HG02571 (cell line): ENCODE data around the gene SEMA3F.
A peak's percentile ranks its signal among the peaks of the same experiment; 100 is the strongest.
"Not testable (repeated sequence)": the region's sequence is repeated elsewhere in the genome, so short reads cannot be mapped to it uniquely, and the experiment has no call there.

Experiments
- ATAC-seq: cut with Tn5 transposase; IDR thresholded peaks from one replicate; pipeline ENCODE4 v1.9.1; 2021; ENCODE audit warnings: mild to moderate bottlenecking, moderate library complexity; ENCODE audit not compliant: unreplicated experiment

The SEMA3F gene

DNA sequence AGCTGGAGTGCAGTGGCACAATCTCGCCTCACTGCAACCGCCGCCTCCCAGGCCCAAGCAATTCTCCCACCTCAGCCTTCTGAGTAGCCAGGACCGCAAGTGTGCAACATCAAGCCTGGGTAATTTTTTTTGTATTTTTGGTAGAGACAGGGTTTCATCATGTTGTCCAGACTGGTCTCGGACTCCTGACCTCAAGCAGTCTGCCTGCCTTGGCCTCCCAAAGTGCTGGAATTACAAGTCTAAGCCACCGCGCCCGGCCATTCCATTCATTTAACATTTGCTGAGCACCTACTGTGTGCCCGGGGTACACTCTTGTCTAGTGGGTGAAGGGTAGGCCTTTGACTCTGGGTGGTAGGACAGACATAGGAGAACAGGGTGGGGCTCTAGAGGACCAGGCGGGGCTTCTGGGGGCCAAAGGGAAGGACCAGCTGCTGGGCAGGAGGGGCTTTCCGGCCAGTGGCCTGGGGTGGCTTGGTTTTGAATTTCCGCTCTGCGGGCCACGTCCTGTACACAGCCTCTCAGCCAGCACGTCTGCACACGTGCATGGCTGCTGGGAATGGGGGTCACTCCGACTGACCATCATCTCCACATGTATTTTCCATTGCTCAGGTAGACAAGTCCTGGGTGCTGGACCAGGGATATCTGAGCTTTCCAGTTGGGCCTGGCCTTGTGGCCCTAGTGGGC is 52.4 kb downstream of the SEMA3F start:
- ATAC-seq = no peak

- ATAC-seq = no peak
Measured at GRCh38 chr3:50208677-50209344, 53.7 kb downstream of the SEMA3F start.

GRCh38 chr3:50210176-50210509 is 55.0 kb downstream of the SEMA3F start:
- ATAC-seq = no peak

DNA sequence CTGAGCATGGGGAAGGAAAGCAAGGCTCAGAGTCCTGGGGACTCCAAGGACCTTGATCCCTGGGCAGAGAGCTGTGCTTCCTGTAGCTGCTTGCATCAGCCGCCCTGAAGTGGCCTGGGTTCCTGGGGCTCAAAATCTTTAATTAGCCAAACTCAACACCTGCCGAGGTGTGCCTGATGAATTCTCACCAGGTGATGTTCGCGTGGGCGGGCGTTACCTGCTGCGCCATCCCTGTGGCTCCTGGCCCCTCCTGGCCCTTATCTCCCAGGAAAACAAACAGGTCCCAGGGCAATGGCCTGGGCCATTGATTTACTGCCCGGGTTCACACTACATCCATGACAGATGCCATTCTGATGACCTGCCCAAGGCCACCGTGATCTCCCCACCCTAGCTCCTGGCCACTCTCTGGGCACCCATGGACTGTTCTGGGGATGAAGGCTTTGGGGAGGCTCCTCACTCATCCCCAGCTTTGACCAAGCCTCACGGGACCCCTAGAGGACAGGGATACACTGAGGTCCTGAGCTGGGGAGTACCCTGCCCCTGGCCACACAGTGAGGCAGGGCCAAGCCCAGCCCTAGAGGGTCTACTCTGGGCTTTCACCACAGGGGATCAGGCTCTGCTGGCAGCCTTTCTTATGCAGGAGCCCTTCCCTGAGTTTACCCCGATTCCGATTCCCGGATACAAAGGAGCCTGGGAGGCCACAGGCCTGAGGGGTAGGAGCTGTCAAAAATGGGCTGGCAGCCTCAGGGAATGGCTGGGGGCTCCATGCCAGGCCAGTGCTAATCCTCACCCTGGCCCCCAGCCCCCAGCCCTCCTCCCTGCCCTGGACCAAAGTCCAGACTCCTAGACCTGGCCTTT is 55.6 kb downstream of the SEMA3F start:
- no peak for ATAC-seq

GRCh38 chr3:50211368-50211717 is 56.2 kb downstream of the SEMA3F start:
- not testable (repeated sequence) for ATAC-seq

DNA sequence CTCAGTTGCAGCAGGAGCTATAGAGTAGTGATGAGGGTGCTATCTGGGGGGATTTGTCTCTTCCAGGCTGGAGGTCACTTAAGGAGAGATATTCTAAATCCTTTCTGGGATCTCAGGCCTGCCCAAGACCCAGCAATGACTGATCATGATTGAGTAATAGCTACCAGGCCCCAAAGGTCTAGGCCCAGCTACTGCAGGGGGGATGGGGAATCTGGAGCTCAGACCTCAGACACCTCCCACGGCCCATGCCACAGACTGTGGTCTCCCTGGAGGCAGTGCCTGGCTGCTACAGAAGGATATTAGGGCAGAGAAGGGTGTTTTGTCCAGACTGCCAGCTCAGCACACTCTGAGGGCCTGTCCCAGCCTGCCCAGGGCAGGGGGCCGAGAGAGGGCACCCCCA is 56.8 kb downstream of the SEMA3F start:
- ATAC-seq = no peak

GRCh38 chr3:50212502-50212901 is 57.4 kb downstream of the SEMA3F start:
- no peak for ATAC-seq

DNA sequence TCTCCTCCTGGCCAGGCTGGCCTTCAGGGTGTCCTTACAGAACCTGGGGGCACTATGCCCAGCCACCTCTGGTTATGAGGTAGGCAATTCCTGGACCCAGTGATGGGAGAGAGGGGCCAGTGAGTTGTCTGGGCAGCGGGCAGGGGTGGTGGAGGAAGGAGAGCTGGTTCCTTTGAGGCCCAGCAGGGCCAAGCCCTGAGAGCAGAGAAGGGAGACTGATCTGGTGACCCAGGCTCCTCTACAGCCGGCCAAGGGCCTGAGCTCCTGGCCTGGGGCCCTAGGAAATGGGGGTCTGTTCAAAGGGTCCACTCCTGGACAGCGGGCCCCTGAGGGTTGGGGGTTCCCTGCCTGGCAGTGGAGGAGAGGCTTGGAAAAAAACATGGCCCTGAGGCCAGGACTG is 57.8 kb downstream of the SEMA3F start:
- ATAC-seq = no peak

DNA sequence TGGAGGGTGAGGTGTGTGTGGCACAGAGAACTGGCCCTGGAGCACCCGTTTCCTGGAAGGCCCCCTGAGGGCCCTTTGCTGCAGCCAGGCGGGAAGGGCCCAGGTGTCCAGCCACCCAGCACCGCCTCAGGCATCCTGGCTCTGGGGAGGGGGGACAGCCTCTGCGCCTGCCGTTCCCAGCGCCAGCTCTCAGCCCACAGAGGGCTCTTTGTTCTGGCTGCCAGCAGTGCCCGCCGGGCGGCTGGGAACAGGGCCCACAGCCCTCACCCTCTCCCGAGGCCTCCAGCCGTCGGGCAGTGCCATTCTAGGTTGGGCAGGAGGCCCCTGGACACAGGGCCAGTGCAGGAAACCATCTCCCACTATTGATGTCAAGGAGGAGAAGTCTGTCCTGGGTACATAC is 58.2 kb downstream of the SEMA3F start:
- no peak for ATAC-seq

- no peak for ATAC-seq
Measured at GRCh38 chr3:50214824-50215223, 59.7 kb downstream of the SEMA3F start.

DNA sequence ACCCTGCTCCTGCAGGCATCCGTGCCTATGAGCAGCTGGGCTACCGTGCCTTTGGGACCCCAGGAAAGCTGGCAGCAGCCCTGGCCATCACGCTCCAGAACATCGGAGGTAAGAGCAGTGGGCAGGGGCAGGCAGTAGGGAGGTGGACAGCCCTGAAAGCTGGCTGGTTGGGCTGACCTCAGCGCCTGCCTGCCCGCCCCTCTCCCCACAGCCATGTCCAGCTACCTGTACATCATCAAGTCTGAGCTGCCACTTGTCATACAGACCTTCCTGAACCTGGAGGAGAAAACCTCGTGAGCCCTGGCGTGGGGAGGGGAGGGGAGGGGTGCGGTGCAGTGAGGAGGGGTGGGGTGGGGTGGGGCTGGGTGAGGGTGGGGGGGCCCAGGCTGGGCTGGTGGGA is 60.4 kb downstream of the SEMA3F start:
- no peak for ATAC-seq

GRCh38 chr3:50217681-50218080 is 62.6 kb downstream of the SEMA3F start:
- no peak for ATAC-seq

DNA sequence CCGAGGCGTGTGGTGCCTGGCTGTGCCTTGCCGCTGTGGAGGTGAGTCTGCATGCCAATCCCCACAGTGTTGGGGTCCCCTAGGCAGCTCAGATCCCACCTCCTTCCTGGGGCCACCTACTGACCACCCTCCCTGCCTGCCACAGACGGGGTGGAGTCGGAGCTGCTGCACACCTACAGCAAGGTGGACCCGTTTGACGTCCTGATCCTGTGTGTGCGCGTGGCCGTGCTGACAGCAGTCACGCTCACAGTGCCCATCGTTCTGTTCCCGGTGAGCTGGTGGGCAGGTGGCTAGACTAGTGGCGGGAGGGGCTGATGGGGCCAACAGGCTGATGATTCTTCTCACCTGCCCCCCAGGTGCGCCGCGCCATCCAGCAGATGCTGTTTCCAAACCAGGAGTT is 63.3 kb downstream of the SEMA3F start:
- ATAC-seq = no peak

- no peak for ATAC-seq
Measured at GRCh38 chr3:50219285-50219684, 64.2 kb downstream of the SEMA3F start.

GRCh38 chr3:50220109-50220508 is 65.0 kb downstream of the SEMA3F start:
- no peak for ATAC-seq

DNA sequence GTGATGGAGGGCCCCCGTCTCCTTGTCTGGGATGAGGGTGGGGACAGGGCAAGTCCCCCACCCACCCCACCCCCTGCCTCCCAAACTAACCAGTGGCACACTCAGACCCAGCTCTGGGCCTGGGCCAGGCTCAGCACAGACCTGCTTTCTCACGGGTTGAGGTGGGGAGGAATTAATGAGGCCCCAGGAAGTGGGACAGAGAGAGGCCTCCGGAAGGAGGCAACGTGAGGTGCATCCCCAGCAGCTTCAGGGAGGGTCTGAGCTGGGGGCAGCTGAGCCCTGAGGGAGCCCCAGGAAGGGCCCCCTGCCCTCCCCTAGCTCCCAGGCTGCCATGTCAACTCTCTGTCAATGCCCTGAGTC is 65.9 kb downstream of the SEMA3F start:
- ATAC-seq = no peak

DNA sequence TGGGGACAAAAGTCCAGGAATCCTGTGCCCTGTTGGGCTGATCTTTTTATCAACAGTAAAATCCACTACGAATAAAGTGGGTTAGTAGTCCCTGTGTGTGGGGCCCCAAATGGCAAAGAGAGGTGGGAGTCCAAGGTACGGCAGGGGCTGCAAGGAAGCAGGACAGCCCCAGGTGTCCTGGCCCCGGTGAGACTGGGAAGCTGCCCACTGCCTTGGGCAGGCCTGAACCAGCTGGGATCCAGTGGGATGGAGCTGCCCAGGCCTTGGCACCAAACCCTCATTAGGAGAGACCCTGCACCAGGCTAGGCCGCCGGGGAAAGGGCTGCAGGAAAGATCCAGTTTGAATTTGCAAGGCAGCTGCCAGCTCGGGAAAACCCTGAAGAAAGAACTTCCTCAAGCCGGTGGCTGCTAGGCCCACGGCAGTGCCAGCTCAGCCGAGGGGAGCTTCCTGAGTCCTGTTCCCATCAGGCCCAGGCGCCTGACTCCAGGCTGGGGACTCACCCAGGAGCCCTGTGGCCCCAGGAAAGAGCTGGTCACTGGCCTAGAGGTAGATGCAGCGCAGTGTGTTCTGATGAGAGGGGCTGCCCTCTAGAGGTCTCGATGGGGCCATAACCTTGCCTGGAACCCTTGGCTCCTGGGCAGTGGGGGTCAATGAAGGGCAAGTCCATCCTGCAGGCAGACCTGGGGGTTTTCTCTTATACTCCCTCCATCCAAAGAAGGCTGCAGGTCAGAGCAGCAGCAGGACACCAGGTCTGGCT is 66.5 kb downstream of the SEMA3F start:
- ATAC-seq = no peak

DNA sequence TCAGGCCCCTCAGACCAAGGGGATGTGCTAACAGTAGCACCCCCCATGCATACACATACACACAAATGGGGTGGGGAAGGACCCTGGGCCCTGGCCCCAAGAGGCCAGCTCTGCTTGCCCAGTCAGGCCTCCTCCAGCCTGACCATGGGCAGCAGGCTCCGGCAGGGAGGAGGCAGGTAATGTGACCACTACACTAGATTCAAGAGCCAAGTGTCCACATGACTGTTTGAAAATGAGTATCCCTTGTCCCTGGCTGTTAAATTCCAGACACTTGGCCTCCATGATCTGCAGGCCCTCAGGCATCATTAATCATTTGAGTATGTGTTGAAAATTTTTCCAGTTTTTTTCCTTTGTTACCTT is 67.0 kb downstream of the SEMA3F start:
- no peak for ATAC-seq

- ATAC-seq = no peak
Measured at GRCh38 chr3:50224639-50225038, 69.5 kb downstream of the SEMA3F start.

- peak; percentile 1 for ATAC-seq
Measured at GRCh38 chr3:50226888-50227389, 71.8 kb downstream of the SEMA3F start.
